OCI-LY3 (cell line): ENCODE measurements around the gene SFRP5.
A peak's percentile ranks its signal among the peaks of the same experiment; 100 is the strongest.

Experiments used
- H2AFZ ChIP-seq: fragments of 200-600, 300-600 bp; shearing (Covaris generic); 2 replicates; pipeline ENCODE4 v1.6.0; 2014; ENCODE audit warnings: antibody characterized with exemption, low read depth, low read length
- H3K27ac ChIP-seq: fragments of 200-600, 300-600 bp; sonication (generic); 2 replicates; pipeline ENCODE4 v1.5.1; 2014; ENCODE audit warnings: mild to moderate bottlenecking, low read length, moderate library complexity, mixed read lengths
- H3K27me3 ChIP-seq: fragments of 200-600, 300-600 bp; sonication (generic); 2 replicates; pipeline ENCODE4 v1.6.1; 2014; ENCODE audit warnings: low read depth, low read length, mixed read lengths
- H3K36me3 ChIP-seq: fragments of 200-600, 300-600 bp; sonication (generic); replicated peaks from 2 replicates; pipeline ENCODE3; 2014; ENCODE audit warnings: low read depth, low read length, mixed read lengths
- H3K4me1 ChIP-seq: fragments of 300-600, 200-600 bp; sonication (generic); 2 replicates; pipeline ENCODE4 v1.6.1; 2014; ENCODE audit warnings: low read length, mixed read lengths
- H3K4me2 ChIP-seq: fragments of 200-600, 300-600 bp; sonication (generic); 2 replicates; pipeline ENCODE4 v1.6.1; 2014; ENCODE audit warnings: low read length, mixed read lengths
- H3K4me3 ChIP-seq: fragments of 300-600, 200-600 bp; sonication (generic); 2 replicates; pipeline ENCODE4 v1.5.1; 2014; ENCODE audit warnings: antibody characterized with exemption, mild to moderate bottlenecking, low read length, moderate library complexity
- H3K79me2 ChIP-seq: fragments of 300-600, 200-600 bp; shearing (Covaris generic); 2 replicates; pipeline ENCODE4 v1.6.1; 2014; ENCODE audit warnings: mild to moderate bottlenecking, low read length, mixed read lengths
- H3K9ac ChIP-seq: fragments of 300-600, 200-600 bp; shearing (Covaris generic); 2 replicates; pipeline ENCODE4 v1.6.0; 2014; ENCODE audit warnings: mild to moderate bottlenecking, low read length, moderate library complexity
- H3K9me3 ChIP-seq: fragments of 200-600, 300-600 bp; shearing (Covaris generic); 2 replicates; pipeline ENCODE4 v1.6.1; 2014; ENCODE audit warnings: low read length, mixed read lengths; ENCODE audit not compliant: insufficient read depth
- H4K20me1 ChIP-seq: fragments of 200-600, 300-600 bp; sonication (generic); 2 replicates; pipeline ENCODE4 v1.6.1; 2016; ENCODE audit warnings: low read length, mixed read lengths; ENCODE audit not compliant: insufficient read depth
- EZH2phosphoT487 ChIP-seq: fragments of 200-600 bp; shearing (Covaris generic); IDR thresholded peaks from 2 replicates; pipeline ENCODE4 v1.6.1; 2018; ENCODE audit warnings: antibody characterized with exemption, mixed run types, low read depth
- TF ChIP-seq, protein P1 (sequence below): fragments of 200-600, 300-600 bp; sonication (generic); IDR thresholded peaks from 2 replicates; pipeline ENCODE4 v1.5.1; 2014; ENCODE audit warnings: antibody characterized with exemption, low read length, low read depth

The SFRP5 gene

DNA sequence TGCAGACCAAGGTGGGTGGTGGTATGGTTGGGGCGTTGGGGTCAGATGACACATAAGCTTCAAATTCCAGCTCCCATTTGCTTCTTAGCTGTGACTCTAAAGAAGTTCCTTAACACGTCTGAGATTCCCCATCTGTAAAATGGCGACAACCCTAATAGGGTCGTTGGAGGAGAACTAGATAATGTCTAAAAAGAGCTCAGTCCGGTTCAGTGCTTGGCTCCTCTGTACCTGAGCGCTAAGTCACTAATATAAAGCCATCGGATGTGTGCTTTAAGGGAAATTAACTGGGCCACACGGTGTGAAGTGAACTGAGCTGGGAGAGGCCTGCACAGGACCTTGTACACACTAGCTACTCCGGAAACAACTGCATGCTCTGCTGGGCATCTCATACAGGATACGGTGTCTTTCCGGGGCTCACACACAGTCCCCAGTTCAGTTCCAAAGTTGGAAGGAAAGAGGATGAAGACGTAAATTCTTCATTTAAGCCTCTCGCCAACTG, 35.3 kb downstream of the SFRP5 start:
- Histone ChIP-seq H3K9me3 (no peaks in the 10 kb centered on the region), H3K4me3 (peak overlapping the region; percentile 94), H3K36me3 (peaks cover 6% of the 10 kb centered on the region), H3K27me3 (no peaks in the 10 kb centered on the region), H4K20me1 (0 out of 2 replicates have a peak, but pooled peaks cover 4% of the 10 kb centered on the region), H3K9ac (peak overlapping the region; percentile 29; the same call in 1 of the 2 replicates), H2AFZ (peak overlapping the region; percentile 95), H3K4me2 (peak overlapping the region; percentile 70), H3K27ac (no peak overlapping the region), H3K79me2 (peaks cover 33% of the 10 kb centered on the region), H3K4me1 (peaks cover 15% of the 10 kb centered on the region)
- TF ChIP-seq EZH2phosphoT487: no peak
- TF ChIP-seq, protein P1, sequence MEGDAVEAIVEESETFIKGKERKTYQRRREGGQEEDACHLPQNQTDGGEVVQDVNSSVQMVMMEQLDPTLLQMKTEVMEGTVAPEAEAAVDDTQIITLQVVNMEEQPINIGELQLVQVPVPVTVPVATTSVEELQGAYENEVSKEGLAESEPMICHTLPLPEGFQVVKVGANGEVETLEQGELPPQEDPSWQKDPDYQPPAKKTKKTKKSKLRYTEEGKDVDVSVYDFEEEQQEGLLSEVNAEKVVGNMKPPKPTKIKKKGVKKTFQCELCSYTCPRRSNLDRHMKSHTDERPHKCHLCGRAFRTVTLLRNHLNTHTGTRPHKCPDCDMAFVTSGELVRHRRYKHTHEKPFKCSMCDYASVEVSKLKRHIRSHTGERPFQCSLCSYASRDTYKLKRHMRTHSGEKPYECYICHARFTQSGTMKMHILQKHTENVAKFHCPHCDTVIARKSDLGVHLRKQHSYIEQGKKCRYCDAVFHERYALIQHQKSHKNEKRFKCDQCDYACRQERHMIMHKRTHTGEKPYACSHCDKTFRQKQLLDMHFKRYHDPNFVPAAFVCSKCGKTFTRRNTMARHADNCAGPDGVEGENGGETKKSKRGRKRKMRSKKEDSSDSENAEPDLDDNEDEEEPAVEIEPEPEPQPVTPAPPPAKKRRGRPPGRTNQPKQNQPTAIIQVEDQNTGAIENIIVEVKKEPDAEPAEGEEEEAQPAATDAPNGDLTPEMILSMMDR: no peak

DNA sequence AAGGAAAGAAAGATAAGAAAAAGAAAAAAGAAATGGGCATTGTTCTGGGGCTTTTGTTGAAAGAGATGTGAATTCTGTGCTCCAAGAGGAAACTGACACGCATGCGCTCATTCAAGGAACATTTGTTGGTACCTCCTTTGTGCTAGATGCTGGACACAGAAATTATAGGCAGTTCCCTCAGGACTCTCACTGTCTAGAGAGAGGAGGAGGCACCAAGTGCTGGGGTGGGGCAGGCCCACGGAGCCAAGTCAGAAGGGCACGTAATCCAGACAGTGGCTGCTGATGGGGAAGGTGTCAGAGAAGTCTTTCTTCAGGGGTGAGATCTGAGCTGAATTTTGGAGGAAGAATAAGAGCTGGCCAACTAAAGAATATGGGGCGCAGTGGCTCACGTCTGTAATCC, 37.8 kb downstream of the SFRP5 start:
- Histone ChIP-seq H3K4me1 (peaks cover 16% of the 10 kb centered on the region), H3K9me3 (no peaks in the 10 kb centered on the region), H3K4me2 (no peak overlapping the region), H3K4me3 (no peak overlapping the region), H3K79me2 (peaks cover 18% of the 10 kb centered on the region), H3K36me3 (no peaks in the 10 kb centered on the region), H2AFZ (no peak overlapping the region), H3K27me3 (no peaks in the 10 kb centered on the region), H3K27ac (no peak overlapping the region), H4K20me1 (0 out of 2 replicates have a peak, but pooled peaks cover 4% of the 10 kb centered on the region), H3K9ac (no peak overlapping the region)
- TF ChIP-seq, protein P1: no peak
- TF ChIP-seq EZH2phosphoT487: no peak

DNA sequence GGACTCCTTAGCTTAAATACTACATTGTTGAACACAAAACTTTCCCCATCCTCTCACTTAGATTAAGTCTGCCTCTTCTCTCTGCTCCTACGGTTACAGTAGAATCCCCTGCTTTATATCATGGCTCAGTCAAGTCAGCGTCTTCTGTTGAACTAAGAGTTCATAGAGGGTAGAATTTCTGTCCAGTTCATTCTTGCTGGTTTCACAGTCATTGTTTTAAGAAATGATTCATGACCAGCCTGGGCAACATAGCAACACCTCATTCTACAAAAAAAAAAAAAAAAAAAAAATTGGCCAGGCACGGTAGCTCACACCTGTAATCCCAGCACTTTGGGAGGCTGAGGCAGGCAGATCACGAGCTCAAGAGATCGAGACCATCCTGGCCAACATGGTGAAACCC, 38.5 kb downstream of the SFRP5 start:
- Histone ChIP-seq H2AFZ (no peak overlapping the region), H3K36me3 (no peaks in the 10 kb centered on the region), H3K9me3 (no peaks in the 10 kb centered on the region), H3K4me1 (peaks cover 14% of the 10 kb centered on the region), H3K27me3 (no peaks in the 10 kb centered on the region), H3K9ac (no peak overlapping the region), H3K4me2 (no peak overlapping the region), H4K20me1 (0 out of 2 replicates have a peak, but pooled peaks cover 4% of the 10 kb centered on the region), H3K79me2 (peaks cover 13% of the 10 kb centered on the region), H3K4me3 (no peak overlapping the region), H3K27ac (no peak overlapping the region)
- TF ChIP-seq, protein P1: no peak
- no peak for TF ChIP-seq EZH2phosphoT487

DNA sequence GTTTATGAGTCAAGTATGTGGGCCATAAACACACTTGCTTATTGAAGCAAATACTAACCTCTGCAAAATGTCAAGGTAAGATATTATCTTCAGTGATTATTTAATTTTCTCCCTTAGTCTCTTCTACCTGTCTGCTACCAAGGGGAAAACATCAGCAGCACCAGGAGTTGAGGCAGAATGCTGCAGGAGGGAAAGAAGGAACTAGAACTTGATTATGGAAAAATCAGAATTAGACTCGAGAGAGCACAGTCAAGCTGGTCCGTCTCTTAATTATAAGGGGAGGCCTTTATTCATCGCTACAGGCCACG, 39.8 kb downstream of the SFRP5 start:
- Histone ChIP-seq H3K27me3 (no peaks in the 10 kb centered on the region), H3K9me3 (no peaks in the 10 kb centered on the region), H2AFZ (no peak overlapping the region), H3K4me2 (no peak overlapping the region), H4K20me1 (no peaks in the 10 kb centered on the region), H3K36me3 (no peaks in the 10 kb centered on the region), H3K27ac (no peak overlapping the region), H3K79me2 (peaks cover under 1% of the 10 kb centered on the region; the same call in 1 of the 2 replicates), H3K4me3 (no peak overlapping the region), H3K9ac (no peak overlapping the region), H3K4me1 (peaks cover 9% of the 10 kb centered on the region; the same call in 1 of the 2 replicates)
- TF ChIP-seq, protein P1: no peak
- TF ChIP-seq EZH2phosphoT487: no peak
